Spleen (tissue), 7 donors: ENCODE results near the gene PRPF8.

Experiments
- POLR2A ChIP-seq, 3 donors: fragments of 450-650 bp; IDR thresholded peaks; one replicate each; pipeline ENCODE4 v1.5.1; 2017; ENCODE audit warnings: antibody characterized with exemption in 3 of 3, mild to moderate bottlenecking in 1 of 3
- TF ChIP-seq, protein P1 (sequence below), 11 experiments: fragments of 200-600 bp in 7 of 11; fragments of 450-650 bp in 4 of 11; sonication (generic) in 4 of 11; IDR thresholded peaks in 8 of 11; conservative IDR thresholded peaks in 3 of 11; 1 replicate in 7 of 11; 2 replicates in 4 of 11; pipeline versions ENCODE4 v1.4.0 to v1.8.0; 2016 to 2021; ENCODE audit warnings: antibody characterized with exemption in 11 of 11, inconsistent platforms in 4 of 11, mild to moderate bottlenecking in 1 of 11
- donor health status: DM: no; HTN: no; CAD: no; lungs with moderate emphysema.
- donor health status: DM: no; HTN: no; CAD: no.
- donor health status: DM: no; HTN: no; CAD: no.

DNA sequence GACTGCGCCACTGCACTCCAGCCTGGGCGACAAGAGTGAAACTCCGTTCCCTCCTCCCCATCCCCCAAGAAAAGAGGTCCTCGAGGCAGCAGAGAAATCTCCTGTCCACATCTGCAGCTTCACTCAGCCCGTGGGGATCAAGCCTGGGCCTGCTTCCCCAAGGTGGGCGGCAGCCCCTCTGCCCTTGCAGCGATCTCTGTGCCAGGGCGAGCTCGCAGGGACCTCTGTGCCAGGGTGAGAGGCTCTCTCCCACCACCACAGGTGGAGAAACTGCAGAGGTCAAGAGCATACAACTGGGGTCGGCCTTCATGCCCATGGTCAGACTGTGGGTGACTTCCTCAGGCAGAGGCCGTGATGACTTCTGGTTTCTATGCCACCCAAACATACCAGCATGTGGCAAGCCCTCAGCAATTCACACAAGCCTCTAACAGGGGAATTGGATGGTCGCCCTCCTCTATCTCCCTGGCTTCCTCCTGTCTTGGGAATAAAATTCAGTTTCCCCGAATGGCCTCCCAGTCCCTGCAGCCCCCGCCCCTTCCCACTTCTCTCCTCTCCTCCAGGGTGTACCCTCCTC is 61.5 kb downstream of the PRPF8 start:
- TF ChIP-seq POLR2A (IDR thresholded peaks at IDR 0.05), result no peak
- TF ChIP-seq, protein P1, sequence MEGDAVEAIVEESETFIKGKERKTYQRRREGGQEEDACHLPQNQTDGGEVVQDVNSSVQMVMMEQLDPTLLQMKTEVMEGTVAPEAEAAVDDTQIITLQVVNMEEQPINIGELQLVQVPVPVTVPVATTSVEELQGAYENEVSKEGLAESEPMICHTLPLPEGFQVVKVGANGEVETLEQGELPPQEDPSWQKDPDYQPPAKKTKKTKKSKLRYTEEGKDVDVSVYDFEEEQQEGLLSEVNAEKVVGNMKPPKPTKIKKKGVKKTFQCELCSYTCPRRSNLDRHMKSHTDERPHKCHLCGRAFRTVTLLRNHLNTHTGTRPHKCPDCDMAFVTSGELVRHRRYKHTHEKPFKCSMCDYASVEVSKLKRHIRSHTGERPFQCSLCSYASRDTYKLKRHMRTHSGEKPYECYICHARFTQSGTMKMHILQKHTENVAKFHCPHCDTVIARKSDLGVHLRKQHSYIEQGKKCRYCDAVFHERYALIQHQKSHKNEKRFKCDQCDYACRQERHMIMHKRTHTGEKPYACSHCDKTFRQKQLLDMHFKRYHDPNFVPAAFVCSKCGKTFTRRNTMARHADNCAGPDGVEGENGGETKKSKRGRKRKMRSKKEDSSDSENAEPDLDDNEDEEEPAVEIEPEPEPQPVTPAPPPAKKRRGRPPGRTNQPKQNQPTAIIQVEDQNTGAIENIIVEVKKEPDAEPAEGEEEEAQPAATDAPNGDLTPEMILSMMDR (IDR thresholded peaks at IDR 0.05 in 8 of 11, conservative IDR thresholded peaks at IDR 0.05 in 3 of 11), result no peak
